Stimulated activated naive CD8-positive, alpha-beta T cell treated with anti-CD3 and anti-CD28 coated beads, Interleukin-15, amount 100 ng/mL, for 72 hours (primary cell): ENCODE measurements around the gene LSM6.

ENCODE experiments used
- ATAC-seq: fragments of 150-1000 bp; cut with Tn5 transposase; 2 replicates; pipeline ENCODE4 v1.10.0; 2021; ENCODE audit warnings: mild to moderate bottlenecking, moderate library complexity
- DNase-seq, 2 donors: peaks; one replicate each; pipeline ENCODE4 v3.0.0; 2021 to 2022
- H3K27ac Mint-ChIP-seq, 2 donors: one replicate each; pipeline ENCODE4 v1.8.0; 2022; ENCODE audit warnings: mild to moderate bottlenecking in 2 of 2, mixed read lengths in 2 of 2, moderate library complexity in 2 of 2
- H3K27me3 Mint-ChIP-seq: one replicate; pipeline ENCODE4 v1.8.0; 2022; ENCODE audit warnings: mixed read lengths
- H3K4me1 Mint-ChIP-seq: one replicate; pipeline ENCODE4 v1.8.0; 2022; ENCODE audit warnings: mild to moderate bottlenecking, mixed read lengths
- H3K4me3 Mint-ChIP-seq, 2 donors: one replicate each; pipeline ENCODE4 v1.8.0; 2022; ENCODE audit warnings: mild to moderate bottlenecking in 2 of 2, mixed read lengths in 2 of 2, moderate library complexity in 1 of 2
- H3K9me3 Mint-ChIP-seq, 2 donors: one replicate each; pipeline ENCODE4 v1.8.0; 2022; ENCODE audit warnings: mixed read lengths in 2 of 2

The LSM6 gene

GRCh38 chr4:146170149-146170548 lies 5.4 kb upstream of the LSM6 start:
- Mint-ChIP-seq H3K9me3 (no peaks in the 10 kb centered on the region), H3K27me3 (no peaks in the 10 kb centered on the region), H3K4me3 (no peak overlapping the region), H3K27ac (no peak overlapping the region), H3K4me1 (peaks cover 14% of the 10 kb centered on the region)
- ATAC-seq (no peak), DNase-seq (no peak)

GRCh38 chr4:146176891-146177290 lies 1.4 kb downstream of the LSM6 start:
- Mint-ChIP-seq H3K4me1 (peaks cover 57% of the 10 kb centered on the region), H3K27me3 (no peaks in the 10 kb centered on the region), H3K4me3 (peak overlapping the region; percentile 75 to 85), H3K9me3 (no peaks in the 10 kb centered on the region), H3K27ac (peak overlapping the region; percentile 55)
- no peak for DNase-seq
- no peak for ATAC-seq

- Mint-ChIP-seq H3K4me1 (peaks cover 53% of the 10 kb centered on the region), H3K27me3 (no peaks in the 10 kb centered on the region), H3K9me3 (no peaks in the 10 kb centered on the region), H3K4me3 (peak overlapping the region; percentile 29 to 33), H3K27ac (peak overlapping the region in 1 of 2 donors; percentile 94)
- ATAC-seq (no peak), DNase-seq (no peak)
These were observed 2.6 kb downstream of the LSM6 start for GRCh38 chr4:146178126-146178525.

- Mint-ChIP-seq H3K27me3 (no peaks in the 10 kb centered on the region), H3K27ac (no peak overlapping the region), H3K9me3 (no peaks in the 10 kb centered on the region), H3K4me1 (peaks cover 53% of the 10 kb centered on the region), H3K4me3 (no peak overlapping the region)
- ATAC-seq (no peak), DNase-seq (no peak)
These were observed 4.4 kb downstream of the LSM6 start for GRCh38 chr4:146179784-146180370.

GRCh38 chr4:146182443-146182842 lies 6.9 kb downstream of the LSM6 start:
- peak; percentile 84 for ATAC-seq
- Mint-ChIP-seq H3K4me3 (no peak overlapping the region), H3K27me3 (no peaks in the 10 kb centered on the region)

GRCh38 chr4:146183209-146183608 lies 7.7 kb downstream of the LSM6 start:
- Mint-ChIP-seq H3K4me1 (peaks cover 35% of the 10 kb centered on the region), H3K27ac (no peak overlapping the region), H3K27me3 (no peaks in the 10 kb centered on the region), H3K4me3 (no peak overlapping the region), H3K9me3 (no peaks in the 10 kb centered on the region)
- no peak for ATAC-seq
- DNase-seq, result no peak

More at GRCh38 chr4:146182443-146182842, 6.9 kb downstream of the LSM6 start:
- H3K4me1 Mint-ChIP-seq, result peaks cover 42% of the 10 kb centered on the region
- H3K9me3 Mint-ChIP-seq, result no peaks in the 10 kb centered on the region
- DNase-seq, result no peak
- H3K27ac Mint-ChIP-seq, result no peak overlapping the region

- no peak for DNase-seq
- H3K27me3 Mint-ChIP-seq, result no peaks in the 10 kb centered on the region
- no peak overlapping the region for H3K4me3 Mint-ChIP-seq
- no peak overlapping the region for H3K27ac Mint-ChIP-seq
- peaks cover 9% of the 10 kb centered on the region for H3K4me1 Mint-ChIP-seq
- H3K9me3 Mint-ChIP-seq, result no peaks in the 10 kb centered on the region
- ATAC-seq, result no peak
These were observed 10.5 kb downstream of the LSM6 start for GRCh38 chr4:146186041-146186440.

DNA sequence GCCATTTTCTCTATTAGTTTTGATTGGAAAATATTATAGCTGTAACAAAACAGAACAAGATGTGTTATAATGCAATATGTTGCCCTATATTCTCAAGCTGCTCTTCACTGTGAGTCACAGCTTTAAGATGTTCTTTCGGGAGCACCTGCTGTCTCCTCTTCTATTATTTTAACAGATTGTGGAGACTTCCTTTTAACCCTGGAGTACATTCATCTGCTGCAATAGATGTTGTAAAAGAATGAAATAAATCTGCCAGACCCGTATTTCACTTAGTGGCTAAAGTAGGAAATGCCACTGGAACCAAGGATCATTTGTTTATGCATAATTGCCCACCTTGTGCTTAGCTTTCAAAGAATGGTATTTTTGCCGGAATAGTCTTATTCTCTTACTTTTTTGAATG lies 11.1 kb downstream of the LSM6 start:
- ATAC-seq (no peak), DNase-seq (no peak)
- H3K4me1 Mint-ChIP-seq, result peaks cover 3% of the 10 kb centered on the region
- no peak overlapping the region for H3K4me3 Mint-ChIP-seq
- no peaks in the 10 kb centered on the region for H3K27me3 Mint-ChIP-seq
- H3K9me3 Mint-ChIP-seq, result no peaks in the 10 kb centered on the region
- peak overlapping the region in 1 of 2 donors; percentile 50 for H3K27ac Mint-ChIP-seq

DNA sequence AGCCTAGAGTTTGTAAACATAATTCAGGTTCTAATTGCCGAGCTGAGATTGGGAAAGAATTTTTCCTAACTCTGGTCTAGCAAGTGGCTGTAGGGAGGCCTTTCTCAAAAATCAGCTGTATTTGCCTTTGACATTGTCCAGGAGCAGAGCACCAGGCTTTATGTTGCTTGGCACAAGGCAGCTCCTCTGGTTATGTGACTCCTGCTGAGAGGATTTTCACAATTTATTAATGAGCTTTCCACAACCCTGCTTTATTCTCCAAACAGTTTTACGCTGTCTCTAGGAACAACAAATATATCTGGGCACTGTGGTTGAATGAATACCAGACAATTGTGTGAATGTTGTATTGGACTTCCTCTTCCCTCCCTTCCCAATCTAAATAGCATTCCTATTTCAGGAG lies 14.9 kb downstream of the LSM6 start:
- no peak overlapping the region for H3K4me3 Mint-ChIP-seq
- H3K4me1 Mint-ChIP-seq, result no peaks in the 10 kb centered on the region
- H3K9me3 Mint-ChIP-seq, result no peaks in the 10 kb centered on the region
- H3K27me3 Mint-ChIP-seq, result no peaks in the 10 kb centered on the region
- ATAC-seq, result no peak
- DNase-seq, result no peak
- H3K27ac Mint-ChIP-seq, result peak overlapping the region in 1 of 2 donors; percentile 40

GRCh38 chr4:146191766-146192458 lies 16.4 kb downstream of the LSM6 start:
- ATAC-seq (no peak), DNase-seq (no peak)
- H3K4me1 Mint-ChIP-seq, result no peaks in the 10 kb centered on the region
- H3K4me3 Mint-ChIP-seq, result no peak overlapping the region
- no peaks in the 10 kb centered on the region for H3K9me3 Mint-ChIP-seq
- H3K27me3 Mint-ChIP-seq, result no peaks in the 10 kb centered on the region
- no peak overlapping the region for H3K27ac Mint-ChIP-seq

DNA sequence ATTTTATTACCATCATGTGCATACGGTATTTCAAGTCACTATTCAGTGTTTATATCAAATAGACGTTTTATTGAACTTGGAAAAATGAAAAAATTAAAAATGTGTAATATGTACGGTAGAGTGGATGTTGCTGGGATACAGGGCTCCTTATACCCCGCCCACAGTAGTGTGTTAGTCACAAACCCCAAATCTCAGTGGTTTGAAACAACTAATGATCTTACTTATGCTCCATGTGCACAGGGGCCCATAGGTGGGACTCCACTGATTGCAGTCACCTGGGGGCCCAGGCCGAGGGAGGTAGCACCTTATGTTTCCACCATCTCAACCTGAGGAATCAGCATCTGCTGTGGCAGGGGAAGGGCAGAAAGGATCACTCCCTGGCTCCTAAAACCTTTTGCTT lies 18.1 kb downstream of the LSM6 start:
- Mint-ChIP-seq H3K4me3 (no peak overlapping the region), H3K4me1 (no peaks in the 10 kb centered on the region), H3K9me3 (no peaks in the 10 kb centered on the region), H3K27me3 (no peaks in the 10 kb centered on the region), H3K27ac (peak overlapping the region in 1 of 2 donors; percentile 2)
- no peak for DNase-seq
- ATAC-seq, result peak; percentile 63

GRCh38 chr4:146194212-146194611 lies 18.7 kb downstream of the LSM6 start:
- Mint-ChIP-seq H3K27me3 (no peaks in the 10 kb centered on the region), H3K9me3 (no peaks in the 10 kb centered on the region), H3K27ac (no peak overlapping the region), H3K4me3 (no peak overlapping the region), H3K4me1 (no peaks in the 10 kb centered on the region)
- DNase-seq (no peak), ATAC-seq (no peak)

- Mint-ChIP-seq H3K4me1 (no peaks in the 10 kb centered on the region), H3K27ac (no peak overlapping the region), H3K4me3 (no peak overlapping the region), H3K27me3 (no peaks in the 10 kb centered on the region), H3K9me3 (peaks cover 0 to 4% of the 10 kb centered on the region in 2 donors)
- DNase-seq (no peak), ATAC-seq (no peak)
These were observed 27.1 kb downstream of the LSM6 start for GRCh38 chr4:146202665-146203064.

GRCh38 chr4:146207410-146207809 lies 31.9 kb downstream of the LSM6 start:
- Mint-ChIP-seq H3K27me3 (no peaks in the 10 kb centered on the region), H3K27ac (no peak overlapping the region), H3K4me3 (no peak overlapping the region), H3K9me3 (peaks cover 0 to 4% of the 10 kb centered on the region in 2 donors), H3K4me1 (no peaks in the 10 kb centered on the region)
- DNase-seq (no peak), ATAC-seq (no peak)

GRCh38 chr4:146210890-146211289 lies 35.4 kb downstream of the LSM6 start:
- no peak overlapping the region for H3K27ac Mint-ChIP-seq
- no peaks in the 10 kb centered on the region for H3K4me1 Mint-ChIP-seq
- no peak for DNase-seq
- no peak for ATAC-seq
- no peaks in the 10 kb centered on the region for H3K9me3 Mint-ChIP-seq
- no peak overlapping the region for H3K4me3 Mint-ChIP-seq
- H3K27me3 Mint-ChIP-seq, result no peaks in the 10 kb centered on the region

- Mint-ChIP-seq H3K27ac (no peak overlapping the region), H3K9me3 (no peaks in the 10 kb centered on the region), H3K4me1 (no peaks in the 10 kb centered on the region), H3K27me3 (no peaks in the 10 kb centered on the region), H3K4me3 (no peak overlapping the region)
- ATAC-seq (no peak), DNase-seq (no peak)
These were observed 35.9 kb downstream of the LSM6 start for GRCh38 chr4:146211440-146211839.

DNA sequence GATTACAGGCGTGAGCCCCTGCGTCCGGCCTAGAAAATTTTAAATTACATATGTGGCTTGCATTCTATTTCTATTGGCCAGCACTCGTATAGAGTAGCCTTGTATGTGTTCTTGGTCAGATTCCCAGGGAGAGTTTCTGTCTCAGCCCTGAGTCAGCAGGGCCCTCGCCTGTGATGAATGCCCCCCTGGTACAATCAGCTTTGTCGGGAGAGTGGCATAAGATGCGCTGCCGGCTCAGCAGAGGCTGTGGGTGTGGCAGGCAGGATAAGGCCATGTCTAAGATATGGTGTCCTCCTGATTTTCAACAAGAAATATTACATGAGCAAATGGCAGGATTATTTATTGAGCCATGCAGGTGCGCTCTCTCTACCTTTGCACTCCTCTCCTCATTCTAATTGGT lies 37.3 kb downstream of the LSM6 start:
- H3K27ac Mint-ChIP-seq, result no peak overlapping the region
- H3K9me3 Mint-ChIP-seq, result no peaks in the 10 kb centered on the region
- DNase-seq, result no peak

More for the DNA sequence above, 37.3 kb downstream of the LSM6 start:
- ATAC-seq, result no peak
- H3K4me3 Mint-ChIP-seq, result no peak overlapping the region
- H3K27me3 Mint-ChIP-seq, result no peaks in the 10 kb centered on the region
- H3K4me1 Mint-ChIP-seq, result no peaks in the 10 kb centered on the region
